PC-9 (cell line): Measurements from ENCODE around the gene PDE4B. TPM values are rescaled to one million over a fixed set of nuclear protein-coding genes. Genes with fewer than 3 reads are reported as not detected.

Source experiments
- BruUV-seq: library from RNA; stranded (reverse); fragments of 400-500 nt; replicated peaks from 2 replicates; lab custom pipeline; 2021; lab: Mats Ljungman, UMichigan
- CTCF ChIA-PET: fragments of 300-600 bp; sonication (Branson Sonifier 250); formaldehyde crosslinking; loops from one replicate; lab custom pipeline; 2022; ENCODE audit warnings: antibody characterized with exemption; lab: Charles Lee
- POLR2A ChIA-PET: fragments of 300-600 bp; sonication (Branson Sonifier 250); formaldehyde crosslinking; loops from one replicate; lab custom pipeline; 2022; ENCODE audit warnings: antibody characterized with exemption; ENCODE audit not compliant: unreplicated experiment; lab: Charles Lee
- DNase-seq, 2 experiments: peaks; one replicate each; pipeline versions ENCODE4 v3.0.0 to v3.0.0-alpha.2; 2015 to 2022; ENCODE audit warnings: mixed read lengths in 1 of 2
- H2AFZ ChIP-seq: fragments of 200-600 bp; sonication (generic); 2 replicates; pipeline ENCODE4 v1.8.1; 2017; ENCODE audit warnings: antibody characterized with exemption
- H3F3A ChIP-seq: fragments of 200-600 bp; sonication (generic); 2 replicates; pipeline ENCODE4 v1.8.1; 2017; ENCODE audit warnings: antibody characterized with exemption, mild to moderate bottlenecking, low read depth; ENCODE audit not compliant: insufficient read depth
- H3K27ac ChIP-seq: fragments of 200-600 bp; sonication (generic); 2 replicates; pipeline ENCODE4 v1.6.1; 2016; ENCODE audit warnings: mixed run types
- H3K27me3 ChIP-seq: fragments of 200-600 bp; sonication (generic); 2 replicates; pipeline ENCODE4 v1.6.1; 2016; ENCODE audit warnings: low read depth, mixed run types; ENCODE audit not compliant: insufficient read depth
- H3K36me3 ChIP-seq: fragments of 200-600 bp; sonication (generic); 2 replicates; pipeline ENCODE4 v1.6.1; 2016; ENCODE audit warnings: low read depth, mixed run types
- H3K4me1 ChIP-seq: fragments of 200-600 bp; sonication (generic); replicated peaks from 2 replicates; pipeline ENCODE4 v1.6.1; 2016; ENCODE audit warnings: mixed run types; ENCODE audit not compliant: insufficient read depth
- H3K4me2 ChIP-seq: fragments of 200-600 bp; sonication (generic); 2 replicates; pipeline ENCODE4 v1.6.1; 2017; ENCODE audit warnings: mixed run types
- H3K4me3 ChIP-seq: fragments of 200-600 bp; sonication (generic); 2 replicates; pipeline ENCODE4 v1.6.1; 2016; ENCODE audit warnings: mixed run types
- H3K79me2 ChIP-seq: fragments of 200-600 bp; sonication (generic); 2 replicates; pipeline ENCODE4 v1.6.1; 2017; ENCODE audit warnings: low read depth, mixed run types
- H3K9me2 ChIP-seq: fragments of 200-600 bp; sonication (generic); 2 replicates; pipeline ENCODE4 v1.8.1; 2017; ENCODE audit warnings: mild to moderate bottlenecking; ENCODE audit not compliant: insufficient read depth
- H3K9me3 ChIP-seq: fragments of 200-600 bp; sonication (generic); 2 replicates; pipeline ENCODE4 v1.8.1; 2016; ENCODE audit warnings: low read depth; ENCODE audit not compliant: insufficient read depth
- H4K20me1 ChIP-seq: fragments of 200-600 bp; sonication (generic); 2 replicates; pipeline ENCODE4 v1.8.1; 2017; ENCODE audit not compliant: insufficient read depth
- EZH2 ChIP-seq: fragments of 200-600 bp; sonication (generic); IDR thresholded peaks from 2 replicates; pipeline ENCODE4 v1.8.0; 2017; ENCODE audit warnings: antibody characterized with exemption, low read depth
- intact Hi-C: fragments of 100-400 bp; cut with micrococcal nuclease; formaldehyde crosslinking; loops from one replicate; pipeline ENCODE4 v1.10.0; 2022; ENCODE audit not compliant: unreplicated experiment
- total RNA-seq: library from RNA; stranded (reverse); gene quantifications from 2 replicates; pipeline ENCODE4 v1.2.3, GENCODE V29; 2021
- TF ChIP-seq, protein P1 (sequence below): fragments of 200-600 bp; sonication (generic); conservative IDR thresholded peaks from 2 replicates; pipeline ENCODE4 v1.6.1; 2017; ENCODE audit warnings: mixed run types, antibody characterized with exemption, mild to moderate bottlenecking, moderate library complexity

PDE4B gene
- total RNA-seq, 1 experiment from 2014 or later: 1.3 TPM

DNA sequence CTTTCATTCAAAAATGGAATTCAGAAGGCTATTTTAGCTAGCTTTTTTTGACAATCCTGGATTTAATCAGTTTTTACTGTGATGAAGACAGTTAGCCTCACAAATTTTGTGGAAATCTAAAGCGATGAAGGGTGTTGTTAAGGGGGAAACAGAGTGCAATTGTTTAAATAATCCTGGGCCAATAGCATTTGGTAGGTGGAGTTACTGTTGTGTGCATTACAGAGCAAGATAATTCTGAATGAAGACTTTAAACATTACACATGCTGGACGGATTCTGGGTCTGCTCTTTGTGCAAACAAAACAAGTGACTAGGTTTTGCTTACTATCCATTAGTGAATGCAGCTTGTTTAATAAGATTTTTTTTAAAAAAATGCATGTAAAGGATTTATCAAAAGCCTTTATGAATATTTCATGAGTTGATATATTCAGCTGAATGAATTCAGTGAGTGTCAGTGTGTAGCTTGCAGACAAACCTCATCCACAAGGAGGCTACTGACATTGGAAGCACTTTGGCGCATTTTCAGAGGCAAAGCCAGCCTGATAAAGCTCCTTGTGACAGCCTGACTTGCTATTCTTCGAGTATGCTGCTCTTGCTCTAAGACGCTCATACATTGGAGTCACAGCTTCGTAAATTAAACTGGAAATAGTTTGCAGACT, 199.6 kb downstream of the PDE4B start:
- H3K36me3 ChIP-seq: no peaks in the 10 kb centered on the region
- H3K4me3 ChIP-seq: no peak overlapping the region
- no peaks in the 10 kb centered on the region for H3F3A ChIP-seq
- H3K9me2 ChIP-seq: no peaks in the 10 kb centered on the region
- no peaks in the 10 kb centered on the region for H3K79me2 ChIP-seq
- CTCF ChIA-PET: interaction anchor here (0.5 kb wide), 1 partner anchor 756 kb away, joined by 3 read pairs; no protein-coding TSS in a partner anchor
- no peak overlapping the region for H2AFZ ChIP-seq
- no peak for DNase-seq
- no peaks in the 10 kb centered on the region for H3K9me3 ChIP-seq
- TF ChIP-seq, protein P1, sequence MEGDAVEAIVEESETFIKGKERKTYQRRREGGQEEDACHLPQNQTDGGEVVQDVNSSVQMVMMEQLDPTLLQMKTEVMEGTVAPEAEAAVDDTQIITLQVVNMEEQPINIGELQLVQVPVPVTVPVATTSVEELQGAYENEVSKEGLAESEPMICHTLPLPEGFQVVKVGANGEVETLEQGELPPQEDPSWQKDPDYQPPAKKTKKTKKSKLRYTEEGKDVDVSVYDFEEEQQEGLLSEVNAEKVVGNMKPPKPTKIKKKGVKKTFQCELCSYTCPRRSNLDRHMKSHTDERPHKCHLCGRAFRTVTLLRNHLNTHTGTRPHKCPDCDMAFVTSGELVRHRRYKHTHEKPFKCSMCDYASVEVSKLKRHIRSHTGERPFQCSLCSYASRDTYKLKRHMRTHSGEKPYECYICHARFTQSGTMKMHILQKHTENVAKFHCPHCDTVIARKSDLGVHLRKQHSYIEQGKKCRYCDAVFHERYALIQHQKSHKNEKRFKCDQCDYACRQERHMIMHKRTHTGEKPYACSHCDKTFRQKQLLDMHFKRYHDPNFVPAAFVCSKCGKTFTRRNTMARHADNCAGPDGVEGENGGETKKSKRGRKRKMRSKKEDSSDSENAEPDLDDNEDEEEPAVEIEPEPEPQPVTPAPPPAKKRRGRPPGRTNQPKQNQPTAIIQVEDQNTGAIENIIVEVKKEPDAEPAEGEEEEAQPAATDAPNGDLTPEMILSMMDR: no peak
- no peak for TF ChIP-seq EZH2
- H3K4me1 ChIP-seq: no peaks in the 10 kb centered on the region
- H3K27ac ChIP-seq: no peak overlapping the region
- H3K4me2 ChIP-seq: no peak overlapping the region
- H3K27me3 ChIP-seq: no peaks in the 10 kb centered on the region
- intact Hi-C loops: no loop called here
- POLR2A ChIA-PET: no interaction called here
- no TSS peak for BruUV-seq
- no peaks in the 10 kb centered on the region for H4K20me1 ChIP-seq

DNA sequence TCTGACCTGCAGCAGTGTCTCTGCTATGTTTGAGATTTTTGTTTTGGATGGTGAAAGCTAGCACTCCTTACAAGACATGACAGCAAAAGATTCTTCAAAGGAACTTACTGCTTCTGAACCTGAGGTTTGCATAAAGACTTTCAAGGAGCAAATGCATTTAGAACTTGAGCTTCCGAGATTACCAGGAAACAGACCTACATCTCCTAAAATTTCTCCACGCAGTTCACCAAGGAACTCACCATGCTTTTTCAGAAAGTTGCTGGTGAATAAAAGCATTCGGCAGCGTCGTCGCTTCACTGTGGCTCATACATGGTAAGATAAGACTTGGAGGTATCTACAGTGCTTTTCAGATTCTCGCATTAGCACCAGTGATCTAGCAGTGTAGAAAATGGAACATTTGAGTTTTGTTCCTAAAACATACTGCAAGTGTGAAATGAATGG, 200.2 kb downstream of the PDE4B start:
- CTCF ChIA-PET: no interaction called here
- no peaks in the 10 kb centered on the region for H3K36me3 ChIP-seq
- DNase-seq: no peak
- H3K4me2 ChIP-seq: no peak overlapping the region
- no peaks in the 10 kb centered on the region for H3F3A ChIP-seq
- no peak overlapping the region for H3K27ac ChIP-seq
- H3K27me3 ChIP-seq: no peaks in the 10 kb centered on the region
- H2AFZ ChIP-seq: no peak overlapping the region
- no peaks in the 10 kb centered on the region for H4K20me1 ChIP-seq
- no TSS peak for BruUV-seq
- no peaks in the 10 kb centered on the region for H3K9me2 ChIP-seq
- TF ChIP-seq EZH2: no peak
- TF ChIP-seq, protein P1: no peak
- intact Hi-C loops: no loop called here
- POLR2A ChIA-PET: no interaction called here
- H3K9me3 ChIP-seq: no peaks in the 10 kb centered on the region
- H3K4me3 ChIP-seq: no peak overlapping the region
- H3K4me1 ChIP-seq: no peaks in the 10 kb centered on the region
- H3K79me2 ChIP-seq: no peaks in the 10 kb centered on the region

DNA sequence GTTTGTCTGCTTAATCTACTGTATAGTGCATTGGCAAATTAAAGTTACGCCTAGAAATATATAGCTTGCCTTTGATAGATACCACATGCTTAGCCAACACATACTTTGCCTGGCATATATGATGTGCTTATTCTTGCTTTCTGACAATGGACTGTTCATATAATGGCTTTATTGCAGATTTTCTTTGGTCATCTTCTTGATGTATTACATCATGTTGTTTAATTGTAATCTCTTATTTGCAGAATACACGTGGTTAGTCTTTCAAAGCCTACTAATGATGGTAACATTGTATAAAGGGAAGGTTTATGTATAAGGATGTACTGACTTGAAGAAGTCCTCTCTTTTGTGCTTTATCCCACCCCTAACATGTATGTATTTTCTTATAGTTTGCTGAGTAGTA, 201.5 kb downstream of the PDE4B start:
- Histone ChIP-seq H3K4me3 (no peak overlapping the region), H3K4me2 (no peak overlapping the region), H3K27me3 (no peaks in the 10 kb centered on the region), H3K79me2 (no peaks in the 10 kb centered on the region), H2AFZ (no peak overlapping the region), H3F3A (no peaks in the 10 kb centered on the region), H3K36me3 (no peaks in the 10 kb centered on the region), H3K27ac (no peak overlapping the region), H3K9me2 (no peaks in the 10 kb centered on the region), H3K4me1 (no peaks in the 10 kb centered on the region), H4K20me1 (no peaks in the 10 kb centered on the region), H3K9me3 (no peaks in the 10 kb centered on the region)
- no peak for TF ChIP-seq EZH2
- TF ChIP-seq, protein P1: no peak
- no peak for DNase-seq
- ChIA-PET POLR2A (no interaction called here), CTCF (no interaction called here)
- BruUV-seq: no TSS peak
- intact Hi-C loops: no loop called here
